ENCODE results near the gene GEN1. TPM values are rescaled to one million over a fixed set of nuclear protein-coding genes. Genes with fewer than 3 reads are reported as not detected.
A peak's percentile ranks its signal among the peaks of the same experiment; 100 is the strongest.

GEN1 gene, protein sequence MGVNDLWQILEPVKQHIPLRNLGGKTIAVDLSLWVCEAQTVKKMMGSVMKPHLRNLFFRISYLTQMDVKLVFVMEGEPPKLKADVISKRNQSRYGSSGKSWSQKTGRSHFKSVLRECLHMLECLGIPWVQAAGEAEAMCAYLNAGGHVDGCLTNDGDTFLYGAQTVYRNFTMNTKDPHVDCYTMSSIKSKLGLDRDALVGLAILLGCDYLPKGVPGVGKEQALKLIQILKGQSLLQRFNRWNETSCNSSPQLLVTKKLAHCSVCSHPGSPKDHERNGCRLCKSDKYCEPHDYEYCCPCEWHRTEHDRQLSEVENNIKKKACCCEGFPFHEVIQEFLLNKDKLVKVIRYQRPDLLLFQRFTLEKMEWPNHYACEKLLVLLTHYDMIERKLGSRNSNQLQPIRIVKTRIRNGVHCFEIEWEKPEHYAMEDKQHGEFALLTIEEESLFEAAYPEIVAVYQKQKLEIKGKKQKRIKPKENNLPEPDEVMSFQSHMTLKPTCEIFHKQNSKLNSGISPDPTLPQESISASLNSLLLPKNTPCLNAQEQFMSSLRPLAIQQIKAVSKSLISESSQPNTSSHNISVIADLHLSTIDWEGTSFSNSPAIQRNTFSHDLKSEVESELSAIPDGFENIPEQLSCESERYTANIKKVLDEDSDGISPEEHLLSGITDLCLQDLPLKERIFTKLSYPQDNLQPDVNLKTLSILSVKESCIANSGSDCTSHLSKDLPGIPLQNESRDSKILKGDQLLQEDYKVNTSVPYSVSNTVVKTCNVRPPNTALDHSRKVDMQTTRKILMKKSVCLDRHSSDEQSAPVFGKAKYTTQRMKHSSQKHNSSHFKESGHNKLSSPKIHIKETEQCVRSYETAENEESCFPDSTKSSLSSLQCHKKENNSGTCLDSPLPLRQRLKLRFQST
- total RNA-seq, result 6.2 TPM
- polyA plus RNA-seq (ENCODE audit: insufficient read depth, low read depth, low replicate concordance), result 1.4 TPM
- long read RNA-seq, donor 1, full-length matches to known transcripts, result 3 of 3 reads
- long read RNA-seq, donor 1, partial matches to known transcripts, result 0 of 3 reads
- long read RNA-seq, donor 1, other reads (novel, unspliced or antisense), result 0 of 3 reads
- long read RNA-seq, donor 2, partial matches to known transcripts, result 0 of 1 reads
- long read RNA-seq, donor 2, other reads (novel, unspliced or antisense), result 0 of 1 reads
- long read RNA-seq, donor 3, full-length matches to known transcripts, result 1 of 1 reads
- long read RNA-seq, donor 3, partial matches to known transcripts, result 0 of 1 reads
- long read RNA-seq, donor 3, other reads (novel, unspliced or antisense), result 0 of 1 reads
- long read RNA-seq, donor 4, partial matches to known transcripts, result 0 of 4 reads
- long read RNA-seq, donor 4, other reads (novel, unspliced or antisense), result 0 of 4 reads
- long read RNA-seq, donor 5, result 0 reads
- long read RNA-seq, donor 6, full-length matches to known transcripts, result 2 of 2 reads
- long read RNA-seq, donor 6, partial matches to known transcripts, result 0 of 2 reads
- long read RNA-seq, donor 6, other reads (novel, unspliced or antisense), result 0 of 2 reads
- long read RNA-seq, donor 7, full-length matches to known transcripts, result 2 of 3 reads
- long read RNA-seq, donor 7, partial matches to known transcripts, result 0 of 3 reads
- long read RNA-seq, donor 7, other reads (novel, unspliced or antisense), result 1 of 3 reads
- long read RNA-seq, donor 8, full-length matches to known transcripts, result 4 of 4 reads
- long read RNA-seq, donor 8, partial matches to known transcripts, result 0 of 4 reads
- long read RNA-seq, donor 8, other reads (novel, unspliced or antisense), result 0 of 4 reads
- long read RNA-seq, donor 9, full-length matches to known transcripts, result 1 of 1 reads
- long read RNA-seq, donor 9, partial matches to known transcripts, result 0 of 1 reads
- long read RNA-seq, donor 9, other reads (novel, unspliced or antisense), result 0 of 1 reads
- long read RNA-seq, donor 10, full-length matches to known transcripts, result 6 of 6 reads
- long read RNA-seq, donor 10, partial matches to known transcripts, result 0 of 6 reads
- long read RNA-seq, donor 10, other reads (novel, unspliced or antisense), result 0 of 6 reads

- intact Hi-C loops (cut with DNase I), result no loop called here
- Histone ChIP-seq H3K9me3 (ENCODE audit: control insufficient read depth in 2 of 3, insufficient read depth in 1 of 3, low read length in 3 of 3) (no peaks in the 10 kb centered on the region), H3K9ac (ENCODE audit: low read length in 3 of 3) (peak within 1 kb of the TSS; percentile 19 to 80 (median 63)), H3K4me1 (ENCODE audit: control insufficient read depth in 2 of 3, insufficient read depth in 2 of 3, low read depth in 1 of 3, low read length in 3 of 3) (peaks cover 0 to 8% (median 7%) of the 10 kb centered on the region in 3 donors), H3K27ac (ENCODE audit: low read depth in 2 of 2, low read length in 2 of 2) (peak within 1 kb of the TSS; percentile 99), H3K36me3 (ENCODE audit: control insufficient read depth in 2 of 3, insufficient read depth in 3 of 3, low read length in 3 of 3) (no peaks in the 10 kb centered on the region), H3K4me3 (ENCODE audit: low read length in 3 of 3) (peak within 1 kb of the TSS; percentile 69 to 86 (median 86)), H3K27me3 (ENCODE audit: control insufficient read depth, insufficient read depth, low read length) (no peaks in the 10 kb centered on the region)
- DNase-seq (peak; percentile 95 to 97 (median 96)), FAIRE-seq (no peak)
- TF ChIP-seq, protein P1, sequence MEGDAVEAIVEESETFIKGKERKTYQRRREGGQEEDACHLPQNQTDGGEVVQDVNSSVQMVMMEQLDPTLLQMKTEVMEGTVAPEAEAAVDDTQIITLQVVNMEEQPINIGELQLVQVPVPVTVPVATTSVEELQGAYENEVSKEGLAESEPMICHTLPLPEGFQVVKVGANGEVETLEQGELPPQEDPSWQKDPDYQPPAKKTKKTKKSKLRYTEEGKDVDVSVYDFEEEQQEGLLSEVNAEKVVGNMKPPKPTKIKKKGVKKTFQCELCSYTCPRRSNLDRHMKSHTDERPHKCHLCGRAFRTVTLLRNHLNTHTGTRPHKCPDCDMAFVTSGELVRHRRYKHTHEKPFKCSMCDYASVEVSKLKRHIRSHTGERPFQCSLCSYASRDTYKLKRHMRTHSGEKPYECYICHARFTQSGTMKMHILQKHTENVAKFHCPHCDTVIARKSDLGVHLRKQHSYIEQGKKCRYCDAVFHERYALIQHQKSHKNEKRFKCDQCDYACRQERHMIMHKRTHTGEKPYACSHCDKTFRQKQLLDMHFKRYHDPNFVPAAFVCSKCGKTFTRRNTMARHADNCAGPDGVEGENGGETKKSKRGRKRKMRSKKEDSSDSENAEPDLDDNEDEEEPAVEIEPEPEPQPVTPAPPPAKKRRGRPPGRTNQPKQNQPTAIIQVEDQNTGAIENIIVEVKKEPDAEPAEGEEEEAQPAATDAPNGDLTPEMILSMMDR (IDR thresholded peaks at IDR 0.05; ENCODE audit: borderline replicate concordance, extremely low read depth, insufficient read depth), result no peak
Observed at GRCh38 chr2:17753803-17754663, at the start of gene GEN1, which contains the start of gene SMC6. Gene GEN1, plus strand, starts transcription at chr2:17754138. Its CDS starts 5,806 bp downstream, at chr2:17759944. Gene SMC6, minus strand, starts transcription at chr2:17753810. Its CDS starts 7,864 bp downstream, at chr2:17745946.

DNA sequence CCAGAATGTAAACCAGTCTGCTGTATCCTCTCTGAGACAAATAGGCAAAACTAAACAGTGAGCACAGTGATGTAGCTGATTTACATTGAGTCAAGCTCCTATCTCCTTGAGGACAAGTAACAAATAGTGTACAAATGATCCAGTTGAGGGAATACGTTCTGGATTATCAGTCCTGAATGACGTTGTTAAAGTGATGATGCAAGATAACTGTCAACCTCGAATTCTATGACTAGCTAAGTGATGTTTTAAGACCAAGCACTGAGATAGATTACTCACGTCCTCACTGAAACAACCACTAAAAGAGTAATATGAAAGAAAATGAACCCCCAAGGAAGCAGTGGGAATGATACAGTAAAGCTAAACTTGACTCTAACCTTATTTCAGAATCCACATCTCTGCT lies 47.1 kb upstream of the GEN1 start:
- Histone ChIP-seq H3K27ac (ENCODE audit: low read depth in 2 of 2, low read length in 2 of 2) (no peak overlapping the region), H3K4me3 (ENCODE audit: low read length in 3 of 3) (no peak overlapping the region), H3K9me3 (ENCODE audit: control insufficient read depth in 2 of 3, insufficient read depth in 1 of 3, low read length in 3 of 3) (no peaks in the 10 kb centered on the region), H3K9ac (ENCODE audit: low read length in 3 of 3) (no peak overlapping the region), H3K27me3 (ENCODE audit: control insufficient read depth, insufficient read depth, low read length) (no peaks in the 10 kb centered on the region), H3K36me3 (ENCODE audit: control insufficient read depth in 2 of 3, insufficient read depth in 3 of 3, low read length in 3 of 3) (peaks cover 3 to 10% (median 4%) of the 10 kb centered on the region in 3 donors), H3K4me1 (ENCODE audit: control insufficient read depth in 2 of 3, insufficient read depth in 2 of 3, low read depth in 1 of 3, low read length in 3 of 3) (no peaks in the 10 kb centered on the region)
- intact Hi-C loops (cut with DNase I), result no loop called here
- DNase-seq, result no peak
- FAIRE-seq, result no peak
- TF ChIP-seq, protein P1 (IDR thresholded peaks at IDR 0.05; ENCODE audit: borderline replicate concordance, extremely low read depth, insufficient read depth), result no peak

Measured in kidney (tissue), 22 donors.